A549 treated with Hydrocortisone at 1 μM for 4 hours (cell line): ENCODE data around the gene RNF5. TPM values are rescaled to one million over a fixed set of nuclear protein-coding genes. Genes with fewer than 3 reads are reported as not detected.

Experiments used
- total RNA-seq: library from RNA; stranded (reverse); fragments of 200-300 nt; extraction: Qiagen RNA extraction; gene quantifications from 5 replicates; pipeline ENCODE4 v1.2.3, GENCODE V29; 2022

The RNF5 gene
- 34.1 to 48.8 TPM (median 44.7 TPM) in 5 replicates for total RNA-seq

DNA sequence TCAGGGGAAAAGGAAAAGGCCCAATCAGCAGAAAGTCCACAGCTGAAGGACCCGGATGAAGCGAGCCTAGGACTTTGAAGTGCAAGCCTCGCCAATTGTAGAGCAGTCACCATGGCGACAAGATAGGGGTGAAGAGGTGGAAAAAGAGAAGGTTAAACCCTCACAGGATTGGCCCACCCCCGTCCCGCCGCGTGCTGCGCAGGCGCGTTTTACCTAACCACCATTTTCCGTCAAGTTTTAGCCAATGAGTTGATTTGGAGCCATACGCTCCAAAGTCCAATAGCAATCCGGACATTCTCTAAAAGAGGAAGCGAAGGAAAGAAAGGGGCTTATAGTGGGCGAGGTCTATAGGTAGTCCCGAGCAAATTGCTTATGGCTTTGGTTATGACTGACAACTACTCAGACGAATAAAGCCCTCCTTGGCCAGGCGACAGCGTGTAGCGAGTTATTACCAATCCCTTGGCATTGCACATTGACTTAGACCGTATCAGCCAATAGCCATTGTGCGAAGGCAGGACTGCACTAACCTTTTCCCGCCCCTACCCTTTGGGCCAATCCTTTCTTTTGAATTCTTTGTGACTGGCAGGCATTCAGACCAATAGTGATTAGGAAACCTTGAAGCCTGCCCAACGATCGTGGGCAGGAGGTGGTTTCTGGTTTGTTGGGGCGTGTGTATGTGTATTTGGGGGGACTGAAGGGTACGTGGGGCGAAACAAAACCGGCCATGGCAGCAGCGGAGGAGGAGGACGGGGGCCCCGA, at the start of gene RNF5:
RNF5 (plus strand) TSS at position 618 of the 759 bp plus-strand sequence; CDS start at position 725, 107 bp downstream.

GRCh38 chr6:32151863-32152768, 26.1 kb upstream of the RNF5 start, which contains the start of gene PRRT1:
Gene PRRT1 (minus strand): TSS chr6:32151939. CDS start chr6:32151827, 112 bp downstream.

GRCh38 chr6:32153564-32154513, 24.4 kb upstream of the RNF5 start, which contains the start of gene PPT2:
Gene PPT2 (plus strand): TSS chr6:32154141. CDS start chr6:32154595, 454 bp downstream.

GRCh38 chr6:32164295-32164694, 13.9 kb upstream of the RNF5 start, which contains the start of gene EGFL8:
Gene EGFL8 (plus strand): TSS chr6:32164595. CDS start chr6:32166166, 1,571 bp downstream.

GRCh38 chr6:32175711-32176475, 2.3 kb upstream of the RNF5 start, which contains the start of gene AGPAT1:
Gene AGPAT1 (minus strand): TSS chr6:32176084. CDS start chr6:32171496, 4,588 bp downstream.

DNA sequence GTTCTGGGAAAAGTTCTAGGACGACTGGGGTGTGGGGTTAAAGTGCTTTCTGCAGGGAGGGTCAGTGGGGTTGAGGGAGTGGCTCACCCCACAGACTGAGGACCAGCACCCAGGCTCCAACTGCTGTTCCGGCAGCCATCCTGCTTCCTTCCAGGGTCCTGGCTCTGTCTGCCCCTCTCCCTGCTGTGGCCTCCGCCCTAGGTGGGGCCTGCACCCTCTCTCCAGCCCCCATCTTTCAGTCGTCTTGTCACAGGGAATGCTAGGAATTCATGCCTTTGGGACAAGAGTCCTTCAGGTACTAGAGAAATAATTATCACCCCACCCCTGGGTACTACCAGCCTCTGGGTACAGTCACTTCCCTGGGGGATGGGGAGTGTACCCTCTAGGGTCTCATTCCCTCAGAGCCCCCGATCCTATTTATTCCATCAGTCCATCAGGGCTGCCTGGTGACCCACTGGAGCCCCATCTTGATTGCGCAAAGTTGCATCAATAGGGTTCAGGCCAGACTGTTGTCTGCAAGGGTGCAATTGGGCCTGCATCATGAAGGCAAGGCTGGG, 6.0 kb downstream of the RNF5 start, which contains the start of gene AGER:
AGER (minus strand) TSS at position 170 of the 557 bp plus-strand sequence; CDS start at position 139, 31 bp downstream.

DNA sequence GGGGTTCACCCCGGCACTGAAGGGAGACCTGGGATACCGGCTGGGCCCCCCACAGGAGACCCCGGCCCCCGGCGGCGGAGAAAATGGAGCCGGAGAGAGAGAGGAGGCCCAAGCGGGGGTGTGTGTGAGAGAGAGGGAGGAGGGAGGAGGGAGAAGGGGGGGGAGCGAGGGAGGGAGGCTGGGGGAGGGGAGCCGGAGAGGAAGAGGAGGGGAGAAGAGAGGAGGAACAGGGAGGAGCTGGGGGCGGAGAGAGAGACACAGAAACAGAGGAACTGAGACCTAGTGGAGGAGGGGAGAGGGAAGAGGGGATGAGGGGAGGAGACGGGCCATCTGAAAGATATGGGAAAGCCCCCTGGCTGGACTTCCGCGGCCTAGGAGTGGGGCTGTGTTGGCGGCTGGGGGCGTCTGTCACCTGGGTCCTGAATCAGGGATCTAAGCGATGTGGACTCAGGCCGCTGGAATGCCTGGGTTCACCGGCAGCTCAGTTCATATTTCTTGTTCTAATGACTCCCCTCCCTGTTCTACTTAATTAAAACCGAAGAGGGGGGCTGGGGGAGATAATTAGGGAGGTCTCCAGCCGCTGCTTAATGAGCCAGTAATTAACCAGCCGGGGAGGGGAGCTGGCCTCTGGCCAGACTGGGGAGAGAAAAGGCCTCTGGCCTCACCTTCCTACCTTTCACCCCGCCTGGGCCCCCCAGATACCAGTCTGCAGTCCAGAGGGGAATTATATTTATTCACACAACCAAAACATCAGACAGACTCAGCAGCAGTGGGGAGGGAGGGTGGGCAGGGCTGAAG, 12.0 kb downstream of the RNF5 start, which contains the start of gene PBX2:
PBX2 (minus strand) TSS at position 149 of the 798 bp plus-strand sequence. CDS start 287 bp downstream, outside the sequence.

GRCh38 chr6:32192608-32193039, 14.4 kb downstream of the RNF5 start, which contains the start of gene GPSM3:
Gene GPSM3 (minus strand): TSS chr6:32192643. CDS start chr6:32192513, 130 bp downstream.

DNA sequence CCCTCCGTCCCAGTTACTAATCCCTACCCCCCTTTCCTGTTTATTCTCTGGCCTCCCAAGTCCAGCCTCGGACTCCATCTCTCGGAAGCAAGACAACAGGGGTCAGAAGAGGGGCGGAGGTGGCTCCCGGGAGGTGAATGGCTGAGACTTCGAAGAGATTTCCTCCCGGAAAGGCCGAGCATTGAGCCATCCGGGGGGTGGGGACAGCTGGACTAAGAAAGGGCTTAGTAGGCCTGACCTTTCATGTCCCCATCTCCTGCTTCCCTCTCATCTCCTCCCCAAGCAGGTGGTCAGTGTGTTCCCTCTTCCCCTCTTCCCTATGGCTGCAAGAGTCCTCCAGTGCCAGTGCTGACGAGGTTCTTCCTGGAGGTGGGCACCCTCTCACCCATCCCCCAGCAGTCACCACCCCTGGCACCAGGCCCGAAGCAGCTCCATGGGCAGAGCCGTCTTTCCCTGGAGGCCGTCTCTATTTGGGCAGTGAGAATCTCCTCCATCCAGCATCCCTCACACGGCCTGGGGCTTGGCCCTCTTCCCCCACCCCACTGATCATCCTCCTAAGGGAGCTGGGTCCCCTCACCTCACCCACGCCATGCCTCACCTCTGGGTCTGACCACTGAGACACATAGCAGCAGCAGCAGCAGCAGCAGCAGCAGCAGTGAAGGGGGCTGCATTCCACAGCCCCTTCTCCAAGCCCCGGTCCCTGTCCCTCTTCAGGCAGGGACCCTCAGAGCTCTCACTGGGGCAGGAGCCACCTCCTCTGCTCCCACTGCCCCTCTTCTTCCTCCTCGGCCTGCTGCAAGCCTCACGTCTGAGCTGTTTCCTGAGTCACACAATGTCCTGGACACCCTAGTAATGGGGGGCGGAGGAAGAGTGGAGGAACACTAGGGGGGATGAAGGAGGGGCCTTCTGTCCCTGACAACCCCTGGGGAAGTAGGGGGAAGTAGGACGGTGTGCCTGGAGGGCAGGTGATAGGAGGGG, 45.3 kb downstream of the RNF5 start, which contains the start of gene NOTCH4:
NOTCH4 (minus strand) TSS at position 810 of the 978 bp plus-strand sequence; CDS start at position 671, 139 bp downstream.

Other genes with a start within 250 kb of the RNF5 start
- 1.7 to 2.3 TPM (median 1.9 TPM) in 5 replicates for gene CFB, start 232.3 kb upstream of the RNF5 start, total RNA-seq
- 73.7 to 87.1 TPM (median 76.9 TPM) in 5 replicates for gene NELFE, start 219.4 kb upstream of the RNF5 start, total RNA-seq
- 21.3 to 24.7 TPM (median 23.3 TPM) in 5 replicates for gene SKIC2, start 219.2 kb upstream of the RNF5 start, total RNA-seq
- 10.4 to 12.4 TPM (median 11.6 TPM) in 5 replicates for gene DXO, start 206.3 kb upstream of the RNF5 start, total RNA-seq
- gene C4A, start 196.3 kb upstream of the RNF5 start, total RNA-seq = 0.79 to 1.5 TPM (median 0.85 TPM) in 5 replicates
- 0.35 to 0.93 TPM (median 0.67 TPM) in 5 replicates for gene C4B, start 163.6 kb upstream of the RNF5 start, total RNA-seq
- not detected in 5 replicates for gene CYP21A2, start 140.0 kb upstream of the RNF5 start, total RNA-seq
- 0.32 to 0.66 TPM (median 0.52 TPM) in 5 replicates for gene TNXB, start 69.1 kb upstream of the RNF5 start, total RNA-seq
- gene ATF6B, start 50.2 kb upstream of the RNF5 start, total RNA-seq = 31.1 to 34.2 TPM (median 32.9 TPM) in 5 replicates
- gene FKBPL, start 48.1 kb upstream of the RNF5 start, total RNA-seq = 6.2 to 7.1 TPM (median 6.7 TPM) in 5 replicates
- gene PRRT1, start 26.5 kb upstream of the RNF5 start, total RNA-seq = 0.56 to 1.0 TPM (median 0.63 TPM) in 5 replicates
- gene PPT2, start 24.3 kb upstream of the RNF5 start, total RNA-seq = 6.9 to 8.9 TPM (median 8.3 TPM) in 5 replicates
- 0.69 to 2.5 TPM (median 1.8 TPM) in 5 replicates for gene EGFL8, start 13.8 kb upstream of the RNF5 start, total RNA-seq
- gene AGPAT1, start 2.3 kb upstream of the RNF5 start, total RNA-seq = 38.0 to 40.4 TPM (median 39.4 TPM) in 5 replicates
- gene AGER, start 5.8 kb downstream of the RNF5 start, total RNA-seq = 1.2 to 2.3 TPM (median 1.6 TPM) in 5 replicates
- 13.5 to 17.2 TPM (median 15.7 TPM) in 5 replicates for gene PBX2, start 11.8 kb downstream of the RNF5 start, total RNA-seq
- 0.23 to 0.47 TPM (median 0.45 TPM) in 5 replicates for gene GPSM3, start 14.2 kb downstream of the RNF5 start, total RNA-seq
- 0.57 to 0.80 TPM (median 0.75 TPM) in 5 replicates for gene NOTCH4, start 45.7 kb downstream of the RNF5 start, total RNA-seq
- not detected in 5 replicates for gene TSBP1, start 193.5 kb downstream of the RNF5 start, total RNA-seq
- gene BTNL2, start 228.8 kb downstream of the RNF5 start, total RNA-seq = not detected in 5 replicates